H1 (cell line): ENCODE measurements around the gene CDK5RAP2. TPM values are rescaled to one million over a fixed set of nuclear protein-coding genes. Genes with fewer than 3 reads are reported as not detected.

Experiments used
- BACH1 ChIP-seq: IDR thresholded peaks from 2 replicates; pipeline ENCODE4 v1.6.1; 2012; ENCODE audit warnings: low read length, improper control_type of control experiment
- EGR1 ChIP-seq: IDR thresholded peaks from 2 replicates; pipeline ENCODE4 v1.6.1; 2011; ENCODE audit warnings: low read depth, low read length, borderline replicate concordance
- EZH2 ChIP-seq: fragments of 200-600 bp; sonication (generic); IDR thresholded peaks from 2 replicates; pipeline ENCODE4 v1.7.1; 2012; ENCODE audit warnings: low read depth, mild to moderate bottlenecking, moderate library complexity, low read length, inconsistent platforms; ENCODE audit not compliant: severe bottlenecking
- NANOG ChIP-seq: IDR thresholded peaks from 2 replicates; pipeline ENCODE4 v1.6.1; 2011; ENCODE audit warnings: low read length, low read depth, mild to moderate bottlenecking, inconsistent platforms; ENCODE audit not compliant: insufficient read depth, poor library complexity, severe bottlenecking
- TAF7 ChIP-seq: optimal IDR thresholded peaks from 2 replicates; pipeline ENCODE3; 2011; ENCODE audit warnings: low read depth, mild to moderate bottlenecking, inconsistent platforms, low read length, moderate library complexity, borderline replicate concordance
- polyA plus RNA-seq, 7 experiments: library from polyadenylated mRNA; depleted of rRNA in 3 of 7; stranded (reverse) in 5 of 7; unstranded in 2 of 7; fragments of >200 nt in 5 of 7; fragments of 200-250 nt in 2 of 7; gene quantifications; 1 replicate in 5 of 7; 2 replicates in 1 of 7; 4 replicates in 1 of 7; pipeline versions ENCODE4 v1.2.1 to v1.2.3, GENCODE V29; 2011 to 2013; ENCODE audit warnings: missing spikeins in 2 of 7, mixed read lengths in 2 of 7
- total RNA-seq: library from RNA; stranded (reverse); fragmentation: NEBNext Ultra II Directional; extraction: Animal tissue kit (Norgen Biotek cat#: 25700); gene quantifications from 2 replicates; pipeline ENCODE4 v1.2.1, GENCODE V29; 2021
- TF ChIP-seq, protein P1 (sequence below), 3 experiments: IDR thresholded peaks; 1 replicate in 2 of 3; 2 replicates in 1 of 3; pipeline versions ENCODE4 v1.5.1 to v1.6.1; 2011; ENCODE audit warnings: low read length in 3 of 3, mild to moderate bottlenecking in 3 of 3, inconsistent platforms in 2 of 3, low read depth in 1 of 3, moderate library complexity in 1 of 3; ENCODE audit not compliant: insufficient read depth in 1 of 3; ENCODE audit errors: control extremely low read depth in 1 of 3

CDK5RAP2 gene
- total and polyA plus RNA-seq, 2 of the 8 experiments (the other 6 are each of a cell fraction or from before 2014, with no cell fraction given): 19.8 to 49.4 TPM

DNA sequence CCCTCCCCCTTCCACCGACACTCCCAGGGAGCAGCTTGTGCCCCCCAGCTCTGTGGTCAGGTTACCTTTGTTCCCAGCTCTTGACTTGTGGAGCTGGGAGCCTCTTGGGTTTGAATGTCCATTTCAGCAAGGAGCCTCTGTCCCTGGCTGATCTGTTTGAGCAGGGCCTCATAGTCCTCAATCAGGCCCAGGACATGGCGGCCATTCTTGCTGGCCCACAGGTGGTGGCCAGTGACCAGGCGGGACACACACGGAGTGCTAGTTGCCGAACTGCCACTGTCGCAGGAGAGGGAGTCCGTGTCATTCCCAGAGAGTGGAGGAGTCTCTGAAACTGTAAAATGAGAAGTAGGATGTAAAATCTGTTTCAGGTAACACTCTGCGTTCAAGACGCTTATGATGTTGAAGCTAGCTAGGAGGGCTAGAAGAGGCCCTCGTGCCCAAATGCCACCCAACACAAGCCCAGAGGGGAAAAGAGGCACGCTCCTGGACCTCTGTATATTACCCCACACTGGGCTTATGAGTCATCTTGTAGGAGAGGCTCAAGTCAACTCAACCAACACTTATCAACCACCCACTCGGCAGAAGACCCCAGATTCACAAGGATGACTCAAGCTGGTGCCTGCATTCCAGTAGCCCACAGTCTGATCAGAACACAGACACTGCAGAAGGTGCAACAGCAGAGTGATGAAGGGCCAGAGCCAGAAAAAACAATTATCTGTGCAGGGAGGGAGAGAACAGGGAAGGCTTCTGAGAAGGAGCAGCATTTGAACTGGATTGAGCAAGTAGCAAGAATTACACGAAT, 177.0 kb downstream of the CDK5RAP2 start (continued):
- no peak for TF ChIP-seq EZH2
- no peak for TF ChIP-seq NANOG
- TF ChIP-seq BACH1: no peak
- no peak for TF ChIP-seq EGR1
- TF ChIP-seq TAF7: no peak
- TF ChIP-seq, protein P1, sequence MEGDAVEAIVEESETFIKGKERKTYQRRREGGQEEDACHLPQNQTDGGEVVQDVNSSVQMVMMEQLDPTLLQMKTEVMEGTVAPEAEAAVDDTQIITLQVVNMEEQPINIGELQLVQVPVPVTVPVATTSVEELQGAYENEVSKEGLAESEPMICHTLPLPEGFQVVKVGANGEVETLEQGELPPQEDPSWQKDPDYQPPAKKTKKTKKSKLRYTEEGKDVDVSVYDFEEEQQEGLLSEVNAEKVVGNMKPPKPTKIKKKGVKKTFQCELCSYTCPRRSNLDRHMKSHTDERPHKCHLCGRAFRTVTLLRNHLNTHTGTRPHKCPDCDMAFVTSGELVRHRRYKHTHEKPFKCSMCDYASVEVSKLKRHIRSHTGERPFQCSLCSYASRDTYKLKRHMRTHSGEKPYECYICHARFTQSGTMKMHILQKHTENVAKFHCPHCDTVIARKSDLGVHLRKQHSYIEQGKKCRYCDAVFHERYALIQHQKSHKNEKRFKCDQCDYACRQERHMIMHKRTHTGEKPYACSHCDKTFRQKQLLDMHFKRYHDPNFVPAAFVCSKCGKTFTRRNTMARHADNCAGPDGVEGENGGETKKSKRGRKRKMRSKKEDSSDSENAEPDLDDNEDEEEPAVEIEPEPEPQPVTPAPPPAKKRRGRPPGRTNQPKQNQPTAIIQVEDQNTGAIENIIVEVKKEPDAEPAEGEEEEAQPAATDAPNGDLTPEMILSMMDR (IDR thresholded peaks at IDR 0.05; ENCODE audit: control extremely low read depth in 1 of 3, insufficient read depth in 1 of 3, low read depth in 1 of 3, low read length in 3 of 3): no peak
